Measurements from ENCODE around the gene EFCAB14. TPM values are rescaled to one million over a fixed set of nuclear protein-coding genes. Genes with fewer than 3 reads are reported as not detected.

The EFCAB14 gene
- total and polyA plus RNA-seq, 9 of the 15 experiments (the other 6 are each of a cell fraction or from before 2014, with no cell fraction given), result 7.3 to 49.0 (median 37.3) TPM

DNA sequence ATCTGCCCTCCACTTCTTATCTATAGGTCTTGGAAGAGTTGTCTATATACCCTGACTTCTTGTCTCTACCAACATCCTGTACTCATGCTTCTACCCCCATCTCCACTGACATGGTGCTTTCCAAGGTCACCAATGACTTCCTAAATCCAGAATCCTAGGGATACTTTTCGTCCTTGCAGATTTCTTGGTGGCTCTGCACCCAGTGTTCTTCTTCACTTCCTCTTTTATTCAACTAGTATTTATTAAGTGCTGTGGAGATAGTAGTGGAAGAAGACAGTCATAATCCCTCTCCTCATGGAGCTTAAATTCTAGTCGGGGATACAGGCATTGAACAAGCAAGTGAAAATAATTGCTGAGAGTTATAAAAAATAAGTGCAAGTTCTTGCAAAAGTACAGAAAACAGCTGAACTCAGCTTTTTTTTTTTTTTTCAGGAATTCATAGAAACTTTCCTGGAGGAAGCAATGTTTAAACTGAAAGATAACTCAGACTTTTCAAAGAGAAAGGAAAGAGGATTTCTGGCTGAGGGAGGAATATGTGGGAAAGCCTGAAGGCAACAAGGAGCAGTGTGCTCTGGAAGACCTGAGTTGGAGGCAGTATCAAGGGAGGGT, 41.7 kb upstream of the EFCAB14 start:
- Histone ChIP-seq H3K4me3 (no peak overlapping the region), H3K4me1 (replicated peaks in 1 of 2; ENCODE audit: control insufficient read depth in 2 of 2, insufficient read depth in 2 of 2, low read length in 2 of 2) (no peaks in the 10 kb centered on the region), H2AFZ (ENCODE audit: low read depth, low read length) (no peak overlapping the region), H3K9me3 (replicated peaks; ENCODE audit: control insufficient read depth, insufficient read depth, low read depth, low read length) (no peaks in the 10 kb centered on the region), H3K27ac (ENCODE audit: extremely low read depth, low read depth, low read length) (no peak overlapping the region), H3K4me2 (ENCODE audit: insufficient read depth, low read length) (no peak overlapping the region), H3K27me3 (ENCODE audit: control insufficient read depth in 2 of 2, insufficient read depth in 2 of 2, low read length in 2 of 2) (peaks cover 0 to 4% of the 10 kb centered on the region in 2 experiments; a peak in 1 of 5 replicates), H3K9me1 (ENCODE audit: control insufficient read depth, insufficient read depth, low read length) (no peaks in the 10 kb centered on the region), H3K9ac (ENCODE audit: insufficient read depth in 1 of 2, low read depth in 2 of 2, low read length in 2 of 2) (no peak overlapping the region), H3K36me3 (ENCODE audit: control insufficient read depth, insufficient read depth, low read length) (no peaks in the 10 kb centered on the region), H3K79me2 (ENCODE audit: control insufficient read depth, insufficient read depth, low read length) (no peaks in the 10 kb centered on the region), H4K20me1 (replicated peaks; ENCODE audit: control insufficient read depth, insufficient read depth, low read length) (no peaks in the 10 kb centered on the region)
- ChIA-PET CTCF (ENCODE audit: low intra/inter-chr PET ratio) (interaction anchor here (0.6 kb wide), 1 partner anchor 354 kb away, joined by 4 read pairs; no protein-coding TSS in a partner anchor), POLR2A (interaction anchor here (0.6 kb wide), 1 partner anchor 252 kb away, joined by 4 read pairs; no protein-coding TSS in a partner anchor)
- 2% methylated on average over 2 of the region's 2 CpGs for WGBS (ENCODE audit: insufficient coverage, low coverage, missing lambda C conversion rate)
- no TSS peak for BruUV-seq (replicated peaks)
- in situ Hi-C loops (cut with MboI), result no loop called here
- DNase-seq (ENCODE audit: extremely low read depth in 1 of 4, low spot score in 3 of 4) (no peak), FAIRE-seq (no peak), ATAC-seq (no peak)
- intact Hi-C loops (cut with micrococcal nuclease), result no loop called here
- TF ChIP-seq HLTF (IDR thresholded peaks at IDR 0.05) (no peak), MAFK (IDR thresholded peaks at IDR 0.05; ENCODE audit: low read length) (peak; percentile 37; the same call in 1 of the 2 replicates), MAFG (tag; conservative IDR thresholded peaks at IDR 0.05) (peak; percentile 40; the same call in 1 of the 2 replicates), ZNF316 (IDR thresholded peaks at IDR 0.05) (peak; percentile 68), MAFF (IDR thresholded peaks at IDR 0.05; ENCODE audit: low read length) (peak; percentile 52), ZNF133 (CRISPR knock-in tag; IDR thresholded peaks at IDR 0.05) (no peak), NFATC3 (IDR thresholded peaks at IDR 0.05) (no peak), PRPF4 (IDR thresholded peaks at IDR 0.05; ENCODE audit: insufficient read depth, low read depth, low read length, poor library complexity, severe bottlenecking) (no peak), GTF2A2 (tag; IDR thresholded peaks at IDR 0.05) (no peak)
- TF ChIP-seq, protein P1, sequence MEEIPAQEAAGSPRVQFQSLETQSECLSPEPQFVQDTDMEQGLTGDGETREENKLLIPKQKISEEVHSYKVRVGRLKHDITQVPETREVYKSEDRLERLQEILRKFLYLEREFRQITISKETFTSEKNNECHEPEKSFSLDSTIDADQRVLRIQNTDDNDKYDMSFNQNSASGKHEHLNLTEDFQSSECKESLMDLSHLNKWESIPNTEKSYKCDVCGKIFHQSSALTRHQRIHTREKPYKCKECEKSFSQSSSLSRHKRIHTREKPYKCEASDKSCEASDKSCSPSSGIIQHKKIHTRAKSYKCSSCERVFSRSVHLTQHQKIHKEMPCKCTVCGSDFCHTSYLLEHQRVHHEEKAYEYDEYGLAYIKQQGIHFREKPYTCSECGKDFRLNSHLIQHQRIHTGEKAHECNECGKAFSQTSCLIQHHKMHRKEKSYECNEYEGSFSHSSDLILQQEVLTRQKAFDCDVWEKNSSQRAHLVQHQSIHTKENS (CRISPR knock-in tag; IDR thresholded peaks at IDR 0.05), result no peak
- TF ChIP-seq, protein P2, sequence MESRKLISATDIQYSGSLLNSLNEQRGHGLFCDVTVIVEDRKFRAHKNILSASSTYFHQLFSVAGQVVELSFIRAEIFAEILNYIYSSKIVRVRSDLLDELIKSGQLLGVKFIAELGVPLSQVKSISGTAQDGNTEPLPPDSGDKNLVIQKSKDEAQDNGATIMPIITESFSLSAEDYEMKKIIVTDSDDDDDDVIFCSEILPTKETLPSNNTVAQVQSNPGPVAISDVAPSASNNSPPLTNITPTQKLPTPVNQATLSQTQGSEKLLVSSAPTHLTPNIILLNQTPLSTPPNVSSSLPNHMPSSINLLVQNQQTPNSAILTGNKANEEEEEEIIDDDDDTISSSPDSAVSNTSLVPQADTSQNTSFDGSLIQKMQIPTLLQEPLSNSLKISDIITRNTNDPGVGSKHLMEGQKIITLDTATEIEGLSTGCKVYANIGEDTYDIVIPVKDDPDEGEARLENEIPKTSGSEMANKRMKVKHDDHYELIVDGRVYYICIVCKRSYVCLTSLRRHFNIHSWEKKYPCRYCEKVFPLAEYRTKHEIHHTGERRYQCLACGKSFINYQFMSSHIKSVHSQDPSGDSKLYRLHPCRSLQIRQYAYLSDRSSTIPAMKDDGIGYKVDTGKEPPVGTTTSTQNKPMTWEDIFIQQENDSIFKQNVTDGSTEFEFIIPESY (CRISPR knock-in tag; IDR thresholded peaks at IDR 0.05), result no peak
- TF ChIP-seq, protein P3, sequence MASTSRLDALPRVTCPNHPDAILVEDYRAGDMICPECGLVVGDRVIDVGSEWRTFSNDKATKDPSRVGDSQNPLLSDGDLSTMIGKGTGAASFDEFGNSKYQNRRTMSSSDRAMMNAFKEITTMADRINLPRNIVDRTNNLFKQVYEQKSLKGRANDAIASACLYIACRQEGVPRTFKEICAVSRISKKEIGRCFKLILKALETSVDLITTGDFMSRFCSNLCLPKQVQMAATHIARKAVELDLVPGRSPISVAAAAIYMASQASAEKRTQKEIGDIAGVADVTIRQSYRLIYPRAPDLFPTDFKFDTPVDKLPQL (IDR thresholded peaks at IDR 0.05; ENCODE audit: extremely low read depth, insufficient read length), result no peak

All from K562 (cell line).